Activated B cell treated with CpG ODN at 0.5 μM for 24 hours (primary cell): ENCODE results near the gene GALNT17. TPM values are rescaled to one million over a fixed set of nuclear protein-coding genes. Genes with fewer than 3 reads are reported as not detected.
"Not testable (repeated sequence)": the region's sequence is repeated elsewhere in the genome, so short reads cannot be mapped to it uniquely, and the experiment has no call there.

Experiments
- ATAC-seq: fragments of 200-7000 bp; cut with Tn5 transposase; one replicate; pipeline ENCODE4 v1.10.0; 2021; ENCODE audit warnings: low read depth, mild to moderate bottlenecking, moderate library complexity
- CTCF ChIA-PET: fragments of 350-600 bp; sonication (Branson Sonifier 250); formaldehyde crosslinking; loops from one replicate; lab custom pipeline; 2021; ENCODE audit warnings: antibody characterized with exemption; lab: Charles Lee
- POLR2A ChIA-PET: fragments of 350-600 bp; sonication (Branson Sonifier 250); formaldehyde crosslinking; loops from one replicate; lab custom pipeline; 2021; ENCODE audit warnings: antibody characterized with exemption; lab: Charles Lee
- DNase-seq: peaks from one replicate; pipeline ENCODE4 v3.0.0; 2022
- H3K27ac Mint-ChIP-seq: one replicate; pipeline ENCODE4 v1.8.0; 2020; ENCODE audit warnings: mixed read lengths
- H3K27me3 Mint-ChIP-seq: one replicate; pipeline ENCODE4 v1.8.0; 2021; ENCODE audit warnings: mixed read lengths
- H3K36me3 Mint-ChIP-seq: one replicate; pipeline ENCODE4 v1.8.0; 2021; ENCODE audit warnings: low read depth, mixed read lengths
- H3K4me1 Mint-ChIP-seq: one replicate; pipeline ENCODE4 v1.8.0; 2021; ENCODE audit warnings: mixed read lengths
- H3K4me3 Mint-ChIP-seq: one replicate; pipeline ENCODE4 v1.8.0; 2020; ENCODE audit warnings: mild to moderate bottlenecking, mixed read lengths
- H3K9me3 Mint-ChIP-seq: one replicate; pipeline ENCODE4 v1.8.0; 2020; ENCODE audit warnings: mixed read lengths
- CTCF ChIP-seq: fragments of 200-600 bp; IDR thresholded peaks from one replicate; pipeline ENCODE4 v1.8.0; 2022; ENCODE audit warnings: antibody characterized with exemption, mild to moderate bottlenecking
- intact Hi-C: fragments of 100-400 bp; cut with micrococcal nuclease; formaldehyde crosslinking; loops from one replicate; pipeline ENCODE4 v1.15.1; 2024
- total RNA-seq: library from RNA; stranded (reverse); gene quantifications from 2 replicates; pipeline ENCODE4 v1.2.3, GENCODE V29; 2022

The GALNT17 gene
- total RNA-seq, 1 donor from 2014 or later = not detected

GRCh38 chr7:71193099-71193810, 61.3 kb downstream of the GALNT17 start:
- Mint-ChIP-seq H3K4me1 (no peaks in the 10 kb centered on the region), H3K4me3 (no peak overlapping the region), H3K27ac (no peak overlapping the region), H3K36me3 (no peaks in the 10 kb centered on the region), H3K9me3 (peaks cover 8% of the 10 kb centered on the region), H3K27me3 (no peaks in the 10 kb centered on the region)
- intact Hi-C loops = no loop called here
- ChIA-PET POLR2A (no interaction called here), CTCF (no interaction called here)
- TF ChIP-seq CTCF = no peak
- no peak for ATAC-seq
- no peak for DNase-seq

GRCh38 chr7:71198391-71198790, 66.4 kb downstream of the GALNT17 start:
- DNase-seq (no peak), ATAC-seq (no peak)
- intact Hi-C loops = no loop called here
- CTCF ChIA-PET = no interaction called here
- POLR2A ChIA-PET = no interaction called here
- H3K36me3 Mint-ChIP-seq = no peaks in the 10 kb centered on the region
- no peaks in the 10 kb centered on the region for H3K27me3 Mint-ChIP-seq
- no peaks in the 10 kb centered on the region for H3K4me1 Mint-ChIP-seq
- peaks cover 6% of the 10 kb centered on the region for H3K9me3 Mint-ChIP-seq
- no peak overlapping the region for H3K4me3 Mint-ChIP-seq
- TF ChIP-seq CTCF = no peak
- no peak overlapping the region for H3K27ac Mint-ChIP-seq

GRCh38 chr7:71198887-71199286, 66.9 kb downstream of the GALNT17 start:
- intact Hi-C loops = no loop called here
- ATAC-seq = no peak
- POLR2A ChIA-PET = no interaction called here
- no peak for TF ChIP-seq CTCF
- H3K4me1 Mint-ChIP-seq = no peaks in the 10 kb centered on the region
- DNase-seq = no peak
- H3K36me3 Mint-ChIP-seq = no peaks in the 10 kb centered on the region
- H3K4me3 Mint-ChIP-seq = no peak overlapping the region
- peaks cover 4% of the 10 kb centered on the region for H3K9me3 Mint-ChIP-seq
- CTCF ChIA-PET = no interaction called here
- no peak overlapping the region for H3K27ac Mint-ChIP-seq
- no peaks in the 10 kb centered on the region for H3K27me3 Mint-ChIP-seq

GRCh38 chr7:71206184-71206583, 74.2 kb downstream of the GALNT17 start:
- ChIA-PET CTCF (interaction anchor here (0.7 kb wide), 1 partner anchor 27 kb away, joined by 4 read pairs; no protein-coding TSS in a partner anchor), POLR2A (no interaction called here)
- no peaks in the 10 kb centered on the region for H3K27me3 Mint-ChIP-seq
- no peaks in the 10 kb centered on the region for H3K4me1 Mint-ChIP-seq
- H3K4me3 Mint-ChIP-seq = no peak overlapping the region
- DNase-seq (no peak), ATAC-seq (no peak)
- intact Hi-C loops = no loop called here
- peaks cover 6% of the 10 kb centered on the region for H3K9me3 Mint-ChIP-seq
- no peaks in the 10 kb centered on the region for H3K36me3 Mint-ChIP-seq
- no peak for TF ChIP-seq CTCF
- H3K27ac Mint-ChIP-seq = no peak overlapping the region

GRCh38 chr7:71208881-71209280, 76.9 kb downstream of the GALNT17 start:
- no peak overlapping the region for H3K4me3 Mint-ChIP-seq
- POLR2A ChIA-PET = no interaction called here
- no peak overlapping the region for H3K27ac Mint-ChIP-seq
- TF ChIP-seq CTCF = no peak
- DNase-seq (no peak), ATAC-seq (no peak)
- no peaks in the 10 kb centered on the region for H3K4me1 Mint-ChIP-seq
- H3K27me3 Mint-ChIP-seq = no peaks in the 10 kb centered on the region
- intact Hi-C loops = no loop called here
- H3K9me3 Mint-ChIP-seq = peaks cover 17% of the 10 kb centered on the region
- H3K36me3 Mint-ChIP-seq = no peaks in the 10 kb centered on the region
- CTCF ChIA-PET = no interaction called here

- peaks cover 15% of the 10 kb centered on the region for H3K9me3 Mint-ChIP-seq
- DNase-seq, H3K4me3 Mint-ChIP-seq, H3K27me3 Mint-ChIP-seq, POLR2A ChIA-PET, H3K27ac Mint-ChIP-seq, ATAC-seq, H3K36me3 Mint-ChIP-seq, intact Hi-C loops, H3K4me1 Mint-ChIP-seq, CTCF ChIA-PET: not testable (repeated sequence)
Observed at GRCh38 chr7:71209484-71209883, 77.5 kb downstream of the GALNT17 start.
